ENCODE data around the gene ATCAY. TPM values are rescaled to one million over a fixed set of nuclear protein-coding genes. Genes with fewer than 3 reads are reported as not detected.

The ATCAY gene
- total RNA-seq, 2 experiments from 2014 or later = not detected

DNA sequence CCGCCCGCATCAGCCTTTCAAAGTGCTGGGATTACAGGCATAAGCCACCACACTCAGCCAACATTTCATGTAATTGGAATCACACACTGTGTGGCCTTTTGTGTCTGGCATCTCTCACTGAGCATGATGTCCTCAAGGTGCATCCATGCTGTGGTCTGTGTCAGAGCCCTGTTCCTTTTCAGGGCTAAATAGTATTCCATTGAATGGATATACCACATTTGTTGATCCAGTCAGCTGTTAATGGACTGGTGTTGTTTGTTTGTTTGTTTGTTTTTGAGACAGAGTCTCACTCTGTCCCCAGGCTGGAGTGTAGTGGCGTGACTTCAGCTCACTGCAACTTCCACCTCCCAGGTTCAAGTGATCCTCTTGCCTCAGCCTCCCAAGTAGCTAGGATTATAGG, 17.9 kb downstream of the ATCAY start:
- Histone ChIP-seq H3K27ac (ENCODE audit: low read depth in 1 of 2, low read length in 2 of 2) (no peak overlapping the region), H3K27me3 (ENCODE audit: control insufficient read depth in 1 of 2, insufficient read depth in 2 of 2, low read length in 2 of 2) (no peaks in the 10 kb centered on the region), H3K36me3 (ENCODE audit: insufficient read depth, low read length) (no peaks in the 10 kb centered on the region), H3K4me3 (ENCODE audit: low read length) (no peak overlapping the region), H3K9me3 (ENCODE audit: control insufficient read depth in 1 of 2, insufficient read depth in 1 of 2, low read length in 2 of 2) (peaks cover 6 to 9% of the 10 kb centered on the region in 2 experiments), H3K4me1 (ENCODE audit: insufficient read depth, low read length) (no peaks in the 10 kb centered on the region)
- H3K9me3 Mint-ChIP-seq = no peaks in the 10 kb centered on the region
- ChIA-PET POLR2A (no interaction called here), CTCF (no interaction called here)
- TF ChIP-seq, protein P1, sequence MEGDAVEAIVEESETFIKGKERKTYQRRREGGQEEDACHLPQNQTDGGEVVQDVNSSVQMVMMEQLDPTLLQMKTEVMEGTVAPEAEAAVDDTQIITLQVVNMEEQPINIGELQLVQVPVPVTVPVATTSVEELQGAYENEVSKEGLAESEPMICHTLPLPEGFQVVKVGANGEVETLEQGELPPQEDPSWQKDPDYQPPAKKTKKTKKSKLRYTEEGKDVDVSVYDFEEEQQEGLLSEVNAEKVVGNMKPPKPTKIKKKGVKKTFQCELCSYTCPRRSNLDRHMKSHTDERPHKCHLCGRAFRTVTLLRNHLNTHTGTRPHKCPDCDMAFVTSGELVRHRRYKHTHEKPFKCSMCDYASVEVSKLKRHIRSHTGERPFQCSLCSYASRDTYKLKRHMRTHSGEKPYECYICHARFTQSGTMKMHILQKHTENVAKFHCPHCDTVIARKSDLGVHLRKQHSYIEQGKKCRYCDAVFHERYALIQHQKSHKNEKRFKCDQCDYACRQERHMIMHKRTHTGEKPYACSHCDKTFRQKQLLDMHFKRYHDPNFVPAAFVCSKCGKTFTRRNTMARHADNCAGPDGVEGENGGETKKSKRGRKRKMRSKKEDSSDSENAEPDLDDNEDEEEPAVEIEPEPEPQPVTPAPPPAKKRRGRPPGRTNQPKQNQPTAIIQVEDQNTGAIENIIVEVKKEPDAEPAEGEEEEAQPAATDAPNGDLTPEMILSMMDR (IDR thresholded peaks at IDR 0.05) = no peak
- H3K4me3 Mint-ChIP-seq = no peak overlapping the region
- DNase-seq (no peak), ATAC-seq (ENCODE audit: poor library complexity) (no peak)
- intact Hi-C loops (cut with DNase I, micrococcal nuclease) = no loop called here
- H3K27me3 Mint-ChIP-seq = peaks cover 5% of the 10 kb centered on the region
- H3K27ac Mint-ChIP-seq = no peak overlapping the region
- H3K36me3 Mint-ChIP-seq (ENCODE audit: low read depth) = no peaks in the 10 kb centered on the region
- H3K4me1 Mint-ChIP-seq (ENCODE audit: low read depth) = no peaks in the 10 kb centered on the region

DNA sequence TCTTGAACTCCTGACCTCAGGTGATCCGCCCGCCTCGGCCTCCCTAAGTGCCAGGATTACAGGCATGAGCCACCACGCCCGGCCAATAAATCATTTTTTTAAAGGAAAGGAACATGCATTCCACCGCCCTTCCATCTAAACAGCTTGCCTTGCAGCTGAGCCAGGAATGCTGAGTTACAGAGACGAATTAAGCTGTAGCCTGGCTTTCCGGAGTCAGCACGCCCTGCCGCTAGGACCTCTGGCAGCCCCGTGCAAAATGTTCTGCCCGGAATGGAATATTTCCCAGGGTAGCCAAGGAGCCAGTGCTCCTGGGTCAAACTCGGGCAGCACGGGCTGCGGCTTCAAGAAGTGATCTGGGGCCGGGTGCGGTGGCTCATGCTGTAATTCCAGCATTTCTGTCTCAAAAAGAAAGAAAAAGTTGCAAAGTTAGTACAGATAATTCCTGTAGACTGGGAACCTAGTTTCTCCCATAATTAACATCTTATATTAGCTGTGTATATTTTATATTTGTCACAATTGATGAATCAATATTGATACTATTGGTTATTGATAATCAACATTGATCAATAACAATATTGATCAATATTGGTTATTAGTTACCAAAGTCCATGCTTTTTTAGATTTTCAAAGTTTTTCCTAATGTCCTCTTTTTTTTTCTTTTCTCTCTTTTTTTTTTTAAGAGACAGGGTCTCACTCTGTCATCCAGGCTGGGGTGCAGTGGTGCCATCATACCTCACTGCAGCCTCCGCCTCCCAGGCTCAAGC, 19.2 kb downstream of the ATCAY start:
- H3K9me3 ChIP-seq (ENCODE audit: control insufficient read depth in 1 of 2, insufficient read depth in 1 of 2, low read length in 2 of 2) = peaks cover 6 to 9% of the 10 kb centered on the region in 2 experiments
- no peaks in the 10 kb centered on the region for H3K36me3 ChIP-seq (ENCODE audit: insufficient read depth, low read length)
- no peaks in the 10 kb centered on the region for H3K27me3 ChIP-seq (ENCODE audit: control insufficient read depth in 1 of 2, insufficient read depth in 2 of 2, low read length in 2 of 2)
- ChIA-PET CTCF (no interaction called here), POLR2A (no interaction called here)
- DNase-seq (no peak), ATAC-seq (ENCODE audit: poor library complexity) (no peak)
- no peak overlapping the region for H3K27ac ChIP-seq (ENCODE audit: low read depth in 1 of 2, low read length in 2 of 2)
- Mint-ChIP-seq H3K4me3 (no peak overlapping the region), H3K36me3 (ENCODE audit: low read depth) (no peaks in the 10 kb centered on the region), H3K27ac (no peak overlapping the region), H3K27me3 (peaks cover 4% of the 10 kb centered on the region), H3K9me3 (no peaks in the 10 kb centered on the region), H3K4me1 (ENCODE audit: low read depth) (no peaks in the 10 kb centered on the region)
- no peak overlapping the region for H3K4me3 ChIP-seq (ENCODE audit: low read length)
- TF ChIP-seq, protein P1 (IDR thresholded peaks at IDR 0.05) = no peak
- H3K4me1 ChIP-seq (ENCODE audit: insufficient read depth, low read length) = no peaks in the 10 kb centered on the region
- intact Hi-C loops (cut with DNase I, micrococcal nuclease) = no loop called here

DNA sequence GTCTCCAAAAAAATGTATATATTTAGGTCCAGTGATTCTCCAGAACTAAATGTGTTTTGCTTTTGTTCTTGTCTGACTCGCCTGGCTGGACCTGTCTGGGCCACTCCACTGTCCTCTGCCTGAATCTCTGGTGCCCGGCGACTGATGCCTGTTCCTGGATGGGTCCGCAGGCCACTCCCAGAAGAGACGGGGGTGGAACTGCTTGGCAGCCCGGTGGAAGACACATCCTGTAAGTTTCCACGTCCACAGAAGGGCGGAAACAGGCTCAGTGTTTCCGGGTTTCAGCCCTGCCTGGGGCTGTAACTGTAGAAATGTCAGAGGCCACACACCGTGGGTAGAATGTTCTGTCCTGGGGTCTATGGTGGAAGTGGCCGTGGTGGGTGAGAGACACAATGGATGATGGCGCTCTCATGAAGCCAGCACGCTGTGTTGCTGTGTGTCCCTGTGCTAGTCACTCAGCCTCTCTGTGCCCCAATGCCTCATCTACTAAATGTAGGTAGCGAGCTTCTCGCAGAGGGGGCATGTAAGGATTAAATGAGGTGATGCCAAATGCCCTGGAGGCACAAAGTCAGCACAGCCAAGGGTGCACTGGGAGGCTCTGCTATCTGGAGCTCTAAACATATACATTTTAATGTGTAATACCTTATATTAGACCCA, 22.0 kb downstream of the ATCAY start:
- H3K36me3 ChIP-seq (ENCODE audit: insufficient read depth, low read length) = no peaks in the 10 kb centered on the region
- Mint-ChIP-seq H3K27ac (no peak overlapping the region), H3K36me3 (ENCODE audit: low read depth) (no peaks in the 10 kb centered on the region), H3K4me3 (no peak overlapping the region), H3K4me1 (ENCODE audit: low read depth) (no peaks in the 10 kb centered on the region), H3K9me3 (no peaks in the 10 kb centered on the region), H3K27me3 (no peaks in the 10 kb centered on the region)
- intact Hi-C loops (cut with DNase I, micrococcal nuclease) = no loop called here
- H3K4me3 ChIP-seq (ENCODE audit: low read length) = no peak overlapping the region
- H3K27me3 ChIP-seq (ENCODE audit: control insufficient read depth in 1 of 2, insufficient read depth in 2 of 2, low read length in 2 of 2) = no peaks in the 10 kb centered on the region
- ATAC-seq (ENCODE audit: poor library complexity) (no peak), DNase-seq (no peak)
- TF ChIP-seq, protein P1 (IDR thresholded peaks at IDR 0.05) = no peak
- POLR2A ChIA-PET = no interaction called here
- H3K4me1 ChIP-seq (ENCODE audit: insufficient read depth, low read length) = no peaks in the 10 kb centered on the region
- peaks cover 6 to 9% of the 10 kb centered on the region in 2 experiments for H3K9me3 ChIP-seq (ENCODE audit: control insufficient read depth in 1 of 2, insufficient read depth in 1 of 2, low read length in 2 of 2)
- CTCF ChIA-PET = no interaction called here
- H3K27ac ChIP-seq (ENCODE audit: low read depth in 1 of 2, low read length in 2 of 2) = no peak overlapping the region
